ENCODE results near the gene LHPP.
"Not testable (repeated sequence)": the region's sequence is repeated elsewhere in the genome, so short reads cannot be mapped to it uniquely, and the experiment has no call there.

LHPP gene

GRCh38 chr10:124598196-124598595, 136.6 kb downstream of the LHPP start:
- no peak for DNase-seq

DNA sequence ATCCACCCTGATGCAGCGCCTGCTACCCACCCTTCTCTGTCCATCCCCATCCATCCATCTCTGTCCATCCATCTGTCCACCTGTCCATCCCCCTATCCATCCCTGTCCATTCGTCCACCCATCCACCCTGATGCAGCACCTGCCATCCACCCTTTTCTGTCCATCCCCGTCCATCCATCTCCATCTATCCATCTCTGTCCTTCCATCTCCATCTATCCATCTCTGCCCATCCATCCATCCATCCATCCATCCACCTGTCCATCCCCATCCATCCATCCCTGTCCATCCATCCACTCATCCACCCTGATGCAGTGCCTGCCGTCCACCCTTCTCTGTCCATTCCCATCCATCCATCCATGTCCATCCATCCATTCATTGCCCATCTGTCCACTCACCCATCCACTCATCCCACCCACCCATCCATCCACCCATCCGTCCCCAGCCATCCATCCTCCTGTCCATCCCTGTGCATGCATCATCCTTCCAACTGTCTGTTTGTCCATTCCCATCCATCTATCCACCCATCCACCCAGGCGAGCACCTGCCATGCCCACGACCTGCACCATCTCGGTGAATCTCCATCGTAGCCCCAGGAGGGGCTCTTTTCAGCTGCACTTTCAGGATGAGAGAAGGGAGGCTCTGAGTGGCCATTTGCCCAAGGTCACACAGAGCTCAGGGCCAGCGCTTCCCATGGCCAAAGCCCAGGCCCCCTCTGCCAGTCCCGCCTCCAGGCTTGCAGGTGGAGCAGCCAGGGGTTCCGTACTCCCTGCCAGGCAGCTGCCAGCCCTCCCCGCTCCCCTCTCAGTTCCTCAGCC, 137.4 kb downstream of the LHPP start:
- no peak for DNase-seq

DNA sequence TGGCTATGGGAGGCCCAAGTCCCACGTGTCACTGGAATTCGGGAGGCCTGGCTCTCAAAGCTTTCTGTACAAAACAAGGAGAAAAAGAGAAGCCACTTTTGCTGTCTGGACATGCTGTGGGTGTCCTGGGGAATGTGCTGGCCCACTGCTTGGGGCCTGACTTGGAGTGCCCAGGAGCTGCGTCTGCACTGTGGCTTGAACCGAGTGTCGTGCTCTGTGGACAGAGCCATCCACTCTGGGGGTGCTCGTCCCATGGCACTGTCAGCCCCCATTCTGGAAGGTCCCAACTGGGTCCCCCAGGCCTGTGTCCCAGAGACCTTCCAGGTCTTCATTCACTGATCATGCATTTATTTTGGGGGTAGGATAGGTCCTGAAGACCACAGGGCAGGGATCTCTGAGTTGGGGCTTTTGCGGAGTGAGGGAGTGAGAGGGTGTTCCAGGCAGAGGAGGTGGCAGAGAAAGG, 138.0 kb downstream of the LHPP start:
- DNase-seq = no peak

DNA sequence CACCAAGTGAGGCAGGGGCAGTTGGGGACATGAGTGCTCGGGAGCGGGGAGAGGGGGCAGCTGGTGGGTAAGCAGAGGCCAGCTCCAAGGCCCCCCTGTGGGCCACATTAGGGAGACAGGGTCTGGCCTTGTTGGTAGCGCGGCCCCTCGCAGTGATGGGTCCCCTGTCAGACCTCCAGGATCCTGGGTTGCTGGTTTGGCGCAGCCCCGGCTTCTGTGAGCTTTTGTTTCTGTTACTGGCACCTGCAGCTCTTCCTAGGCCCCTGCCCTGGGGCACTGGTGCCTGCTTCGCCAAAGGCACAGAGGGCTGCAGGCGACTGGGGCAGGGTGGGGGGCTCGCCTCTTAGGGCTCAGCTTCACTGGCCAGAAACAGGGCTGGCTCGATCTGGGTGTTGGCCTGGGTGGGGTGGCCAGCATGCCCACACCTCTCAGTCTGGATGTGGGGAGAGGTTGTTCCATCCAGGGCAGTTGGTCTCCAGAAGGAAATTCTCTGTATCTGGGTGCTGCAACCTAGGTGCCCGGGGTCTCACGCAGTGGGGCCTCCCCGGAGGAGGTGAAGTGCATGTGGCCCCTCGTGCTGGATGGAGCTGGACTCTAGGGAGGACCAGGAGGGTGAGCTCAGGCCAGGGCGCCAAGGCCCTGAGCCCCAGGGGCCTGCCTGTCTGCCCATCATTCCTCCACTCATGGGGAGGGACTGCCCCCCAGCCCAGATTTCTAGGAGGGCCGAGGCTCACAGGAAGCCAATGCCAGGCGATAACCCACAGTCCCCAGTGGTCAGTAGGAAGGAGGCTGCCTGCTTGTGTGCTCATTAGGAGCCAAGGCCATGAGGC, 138.6 kb downstream of the LHPP start:
- no peak for DNase-seq

DNA sequence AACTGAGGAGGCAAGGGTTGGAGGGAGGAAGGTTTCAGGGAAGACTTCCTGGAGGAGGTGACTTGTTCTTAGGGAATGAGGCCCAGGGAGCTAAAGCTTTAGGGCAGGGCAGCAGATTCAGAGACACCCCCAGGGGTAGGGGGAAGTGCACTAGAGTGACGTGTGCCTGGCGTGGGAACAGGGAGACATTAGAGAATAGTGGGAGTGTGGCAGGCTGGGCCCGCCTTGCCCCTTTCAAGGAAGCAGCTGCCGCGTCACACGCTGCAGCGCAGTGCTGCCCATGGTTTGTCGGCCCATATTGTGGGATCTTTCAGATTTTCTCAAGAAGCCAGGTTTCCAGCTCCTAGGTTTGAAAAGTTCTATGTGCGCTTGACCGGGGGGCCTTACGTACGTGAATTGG, 139.4 kb downstream of the LHPP start:
- no peak for DNase-seq

DNA sequence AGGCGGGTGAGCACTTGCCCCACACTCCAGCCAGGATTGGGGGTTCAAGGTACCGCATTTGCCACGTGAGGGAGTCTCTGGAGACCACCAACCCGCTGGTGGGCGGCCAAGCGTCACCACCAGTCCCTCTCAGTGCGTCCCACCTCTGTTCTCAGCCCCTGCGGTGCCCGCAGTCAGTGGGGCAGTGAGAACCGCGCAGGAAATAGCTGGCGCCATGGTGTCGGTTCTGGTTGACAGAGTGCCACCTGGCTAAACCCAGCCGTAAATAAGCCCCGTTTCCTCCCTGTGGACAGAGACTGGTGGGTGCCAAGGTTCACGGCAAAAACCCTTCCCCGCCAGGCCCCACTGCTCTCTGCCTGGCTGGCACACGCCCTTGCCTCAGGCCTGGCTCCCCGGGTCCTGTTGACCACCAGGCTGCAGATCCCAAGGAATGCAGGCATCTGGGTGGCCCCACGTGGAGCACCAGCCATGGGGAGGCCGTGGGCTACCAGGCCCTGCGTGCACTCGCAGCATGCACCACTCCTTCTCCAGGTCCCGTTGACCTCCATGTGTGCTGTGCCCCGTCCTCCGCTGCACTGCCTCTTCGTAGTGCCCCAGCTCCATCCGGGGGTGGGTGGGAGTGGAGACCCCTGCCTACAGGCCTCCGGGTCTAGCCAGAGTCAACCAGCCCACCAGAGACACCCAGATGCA, 140.0 kb downstream of the LHPP start:
- DNase-seq = no peak

DNA sequence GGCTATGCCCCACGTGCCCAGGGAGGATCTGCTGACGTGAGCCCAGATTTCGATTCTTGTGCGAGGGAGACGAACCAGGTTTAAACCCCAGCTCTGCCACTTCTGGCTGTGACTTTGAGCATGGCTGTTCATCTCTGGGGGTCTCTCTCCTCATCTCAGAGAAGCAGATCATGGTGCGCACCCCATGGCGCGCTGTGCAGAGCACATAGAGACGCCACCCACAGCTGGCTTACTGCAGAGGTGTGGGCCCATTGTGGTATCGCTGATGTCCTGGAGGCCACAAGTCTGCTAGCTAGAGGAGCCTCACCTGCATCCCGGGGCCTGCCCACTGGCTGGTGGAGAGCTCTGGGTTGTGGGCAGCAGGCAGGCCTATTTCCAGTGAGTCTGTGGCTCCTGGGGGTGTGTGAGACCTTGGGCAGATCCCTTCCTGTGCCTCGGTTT, 140.5 kb downstream of the LHPP start:
- no peak for DNase-seq

- no peak for DNase-seq
Measured at GRCh38 chr10:124602646-124603365, 141.2 kb downstream of the LHPP start.

GRCh38 chr10:124603376-124604213, 142.0 kb downstream of the LHPP start:
- no peak for DNase-seq

GRCh38 chr10:124604214-124605000, 142.8 kb downstream of the LHPP start:
- no peak for DNase-seq

GRCh38 chr10:124605001-124605370, 143.4 kb downstream of the LHPP start:
- no peak for DNase-seq

DNA sequence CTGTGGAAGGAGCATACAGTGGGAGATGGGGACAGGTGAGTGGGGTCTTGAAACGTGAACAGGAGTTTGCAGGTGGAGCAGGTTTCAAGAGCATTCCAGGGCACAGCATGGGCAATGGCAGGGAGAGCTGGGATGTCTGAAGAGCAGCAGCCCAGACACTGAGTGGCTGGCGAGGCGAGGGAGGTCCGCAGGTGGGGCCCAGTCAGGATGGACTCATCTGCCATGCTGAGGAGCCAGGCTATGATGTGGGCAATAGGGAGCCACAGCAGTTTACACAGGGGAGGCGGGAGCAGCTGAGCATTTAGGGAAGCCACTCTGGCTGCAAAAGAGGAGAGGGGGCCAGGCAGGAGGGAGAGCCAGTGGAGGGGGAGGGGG, 143.8 kb downstream of the LHPP start:
- no peak for DNase-seq

- DNase-seq = no peak
Measured at GRCh38 chr10:124605856-124606812, 144.5 kb downstream of the LHPP start.

DNA sequence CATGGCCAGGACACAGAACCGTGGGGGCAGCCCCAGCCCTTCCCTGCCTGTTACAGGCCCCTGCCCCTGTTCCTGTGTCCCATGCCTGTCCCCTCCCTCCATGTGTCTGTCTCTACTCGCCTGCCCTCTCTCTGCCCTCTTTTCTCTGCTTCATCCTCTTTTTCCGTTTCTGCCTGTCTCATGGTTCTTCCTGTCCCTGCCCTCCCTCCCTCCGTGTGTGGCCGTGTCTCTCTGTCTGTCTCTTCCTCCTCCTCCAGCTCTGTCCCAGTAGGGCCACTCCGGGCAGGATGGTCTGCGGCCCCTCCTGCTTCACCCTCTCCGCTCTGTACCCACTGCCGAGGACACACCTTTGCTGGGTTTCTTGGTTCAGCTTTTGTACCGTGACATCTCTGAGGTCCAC, 145.2 kb downstream of the LHPP start:
- no peak for DNase-seq

GRCh38 chr10:124607693-124608092, 146.1 kb downstream of the LHPP start:
- no peak for DNase-seq

DNA sequence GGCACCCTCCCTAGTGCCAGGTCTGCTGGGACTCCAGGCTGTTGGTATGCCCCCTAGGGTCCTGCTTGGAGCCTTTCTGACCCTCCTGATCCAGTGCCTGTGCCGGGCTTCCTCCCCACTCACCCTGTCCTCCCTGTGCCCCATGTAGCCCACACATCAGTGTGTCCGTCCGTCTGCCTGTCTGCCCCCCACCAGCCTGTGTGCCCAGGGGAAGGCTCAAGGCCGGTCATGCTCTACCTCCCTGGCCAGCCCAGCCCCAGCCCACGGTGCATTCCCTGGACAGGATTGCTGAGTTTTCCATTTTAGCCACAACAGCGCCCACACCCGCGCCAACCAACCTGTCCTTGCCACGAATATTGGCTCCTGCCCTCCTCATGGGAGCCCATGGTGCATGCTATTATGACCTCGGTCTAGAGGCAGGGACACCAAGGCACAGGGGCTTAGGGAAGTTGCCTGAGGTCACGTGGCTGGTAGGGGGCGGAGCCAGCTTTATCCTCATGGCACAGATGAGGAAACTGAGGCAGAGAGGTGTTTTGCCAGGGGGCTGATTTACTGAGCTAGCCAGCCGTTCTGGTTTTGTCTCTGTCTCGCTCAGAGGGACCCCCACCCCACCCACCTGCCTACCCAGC, 146.6 kb downstream of the LHPP start:
- DNase-seq = no peak

DNA sequence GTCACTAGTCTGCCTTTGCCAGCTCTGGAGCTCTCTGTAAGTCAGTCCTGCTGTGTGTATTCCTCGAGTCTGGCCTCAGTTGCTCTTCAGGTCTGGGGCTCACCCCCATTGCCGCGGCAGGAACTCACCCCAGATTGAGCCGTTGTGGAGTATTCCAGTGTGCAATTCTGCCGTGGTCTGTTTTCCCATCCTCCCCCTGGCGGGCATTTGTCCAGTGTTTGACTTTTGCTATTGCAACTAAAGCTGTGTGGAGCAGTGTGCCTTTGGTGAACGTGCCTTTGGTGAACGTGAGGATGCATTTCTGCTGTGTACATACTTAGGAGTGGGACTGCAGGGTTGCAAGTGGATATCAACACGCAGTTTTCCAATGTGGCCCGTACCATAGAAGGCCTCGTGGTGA, 148.1 kb downstream of the LHPP start:
- no peak for DNase-seq

DNA sequence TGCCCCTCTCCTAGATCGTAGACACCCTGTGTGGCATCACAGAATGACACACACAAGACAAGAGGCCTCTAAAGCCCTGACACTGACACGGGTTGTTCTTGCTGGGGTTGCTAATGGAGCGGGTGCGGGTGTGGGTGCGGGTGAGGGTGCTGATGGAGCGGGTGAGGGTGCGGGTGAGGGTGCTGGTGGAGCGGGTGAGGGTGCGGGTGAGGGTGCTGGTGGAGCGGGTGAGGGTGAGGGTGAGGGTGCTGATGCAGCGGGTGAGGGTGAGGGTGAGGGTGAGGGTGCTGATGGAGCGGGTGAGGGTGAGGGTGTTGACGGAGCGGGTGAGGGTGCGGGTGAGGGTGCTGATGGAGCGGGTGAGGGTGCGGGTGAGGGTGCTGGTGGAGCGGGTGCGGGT, 148.6 kb downstream of the LHPP start:
- not testable (repeated sequence) for DNase-seq

DNA sequence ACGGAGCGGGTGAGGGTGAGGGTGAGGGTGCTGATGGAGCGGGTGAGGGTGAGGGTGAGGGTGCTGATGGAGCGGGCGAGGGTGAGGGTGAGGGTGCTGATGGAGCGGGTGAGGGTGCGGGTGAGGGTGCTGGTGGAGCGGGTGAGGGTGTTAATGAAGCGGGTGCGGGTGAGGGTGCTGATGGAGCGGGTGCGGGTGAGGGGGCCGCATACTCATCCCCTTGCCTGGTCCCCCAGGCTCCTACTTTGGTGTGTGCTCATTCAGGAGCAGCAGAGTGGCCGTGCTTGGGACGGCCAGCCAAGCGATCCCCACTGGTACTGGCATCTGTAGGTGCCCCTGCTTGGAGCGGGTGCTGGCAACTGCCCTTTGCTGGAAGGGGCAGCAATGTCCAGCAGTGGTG, 149.2 kb downstream of the LHPP start:
- DNase-seq = not testable (repeated sequence)

Measured in NCI-H2081 (cell line).